Loucy (cell line): ENCODE results near the gene GRSF1.

ENCODE experiments used
- CTCF ChIP-seq: fragments of 200-600 bp; sonication (generic); conservative IDR thresholded peaks from 2 replicates; pipeline ENCODE4 v1.5.1; 2014; ENCODE audit warnings: mild to moderate bottlenecking, antibody characterized with exemption, low read length
- EZH2phosphoT487 ChIP-seq: fragments of 200-600 bp; IDR thresholded peaks from 2 replicates; pipeline ENCODE4 v1.6.1; 2018; ENCODE audit warnings: antibody characterized with exemption, mild to moderate bottlenecking, moderate library complexity, borderline replicate concordance

- TF ChIP-seq CTCF (no peak), EZH2phosphoT487 (no peak)
Observed at GRCh38 chr4:70801265-70801809, 38.4 kb downstream of the GRSF1 start.
